Measurements from ENCODE around the gene WDR46.

The WDR46 gene

GRCh38 chr6:33333666-33334065, 44.6 kb upstream of the WDR46 start:
- Histone ChIP-seq H3K9me2 (replicated peaks; ENCODE audit: control insufficient read depth, low read length) (no peaks in the 10 kb centered on the region), H3K4me1 (ENCODE audit: control insufficient read depth, low read length) (peaks cover 41% of the 10 kb centered on the region), H4K20me1 (ENCODE audit: control insufficient read depth, insufficient read depth, low read depth, low read length) (no peaks in the 10 kb centered on the region), H3K79me2 (ENCODE audit: control insufficient read depth, low read length) (no peaks in the 10 kb centered on the region), H3F3A (ENCODE audit: control insufficient read depth, insufficient read depth) (peaks cover 7% of the 10 kb centered on the region), H3K4me3 (ENCODE audit: low read length) (no peak overlapping the region), H3K4me2 (ENCODE audit: low read length) (no peak overlapping the region), H3K27me3 (ENCODE audit: control insufficient read depth, low read length) (no peaks in the 10 kb centered on the region), H3K9me3 (ENCODE audit: control insufficient read depth, insufficient read depth, low read length) (no peaks in the 10 kb centered on the region), H3K36me3 (ENCODE audit: control insufficient read depth, low read length) (no peaks in the 10 kb centered on the region), H3K27ac (ENCODE audit: low read depth, low read length) (no peak overlapping the region)
- TF ChIP-seq CTCF (IDR thresholded peaks at IDR 0.05; ENCODE audit: low read depth, low read length, poor library complexity, severe bottlenecking) (no peak), EZH2phosphoT487 (IDR thresholded peaks at IDR 0.05; ENCODE audit: borderline replicate concordance, low read length) (no peak)

DNA sequence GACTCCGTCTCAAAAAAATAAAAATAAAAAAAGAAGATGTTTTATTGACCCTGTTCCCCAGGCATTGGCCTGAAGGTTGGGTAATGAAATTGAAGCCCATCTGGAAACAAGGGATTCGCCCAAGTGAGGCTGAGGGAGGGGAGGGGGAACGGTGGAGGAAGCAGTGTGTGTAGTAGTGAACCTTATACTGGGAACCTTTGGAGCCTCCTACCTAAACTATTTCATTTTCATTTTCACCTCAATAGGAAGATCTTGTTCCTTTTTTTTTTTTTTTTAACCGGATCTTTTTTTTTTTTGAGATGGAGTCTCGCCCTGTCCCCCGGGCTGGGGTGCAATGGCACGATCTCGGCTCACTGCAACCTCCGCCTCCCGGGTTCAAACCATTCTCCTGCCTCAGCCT, 41.7 kb upstream of the WDR46 start:
- TF ChIP-seq EZH2phosphoT487 (IDR thresholded peaks at IDR 0.05; ENCODE audit: borderline replicate concordance, low read length) (no peak), CTCF (IDR thresholded peaks at IDR 0.05; ENCODE audit: low read depth, low read length, poor library complexity, severe bottlenecking) (no peak)
- peaks cover 48% of the 10 kb centered on the region for H3K4me1 ChIP-seq (ENCODE audit: control insufficient read depth, low read length)

GRCh38 chr6:33329058-33329457, 40.0 kb upstream of the WDR46 start:
- no peak overlapping the region for H3K4me3 ChIP-seq (ENCODE audit: low read length)
- H3K27ac ChIP-seq (ENCODE audit: low read depth, low read length) = no peak overlapping the region
- no peaks in the 10 kb centered on the region for H3K36me3 ChIP-seq (ENCODE audit: control insufficient read depth, low read length)
- no peaks in the 10 kb centered on the region for H4K20me1 ChIP-seq (ENCODE audit: control insufficient read depth, insufficient read depth, low read depth, low read length)
- H3K9me2 ChIP-seq (replicated peaks; ENCODE audit: control insufficient read depth, low read length) = no peaks in the 10 kb centered on the region
- no peaks in the 10 kb centered on the region for H3K79me2 ChIP-seq (ENCODE audit: control insufficient read depth, low read length)
- TF ChIP-seq CTCF (IDR thresholded peaks at IDR 0.05; ENCODE audit: low read depth, low read length, poor library complexity, severe bottlenecking) (no peak), EZH2phosphoT487 (IDR thresholded peaks at IDR 0.05; ENCODE audit: borderline replicate concordance, low read length) (no peak)
- H3K27me3 ChIP-seq (ENCODE audit: control insufficient read depth, low read length) = no peaks in the 10 kb centered on the region
- H3F3A ChIP-seq (ENCODE audit: control insufficient read depth, insufficient read depth) = peaks cover 10% of the 10 kb centered on the region
- no peaks in the 10 kb centered on the region for H3K9me3 ChIP-seq (ENCODE audit: control insufficient read depth, insufficient read depth, low read length)
- no peak overlapping the region for H3K4me2 ChIP-seq (ENCODE audit: low read length)
- peaks cover 54% of the 10 kb centered on the region for H3K4me1 ChIP-seq (ENCODE audit: control insufficient read depth, low read length)

More for the DNA sequence above, 41.7 kb upstream of the WDR46 start:
- Histone ChIP-seq H3K79me2 (ENCODE audit: control insufficient read depth, low read length) (no peaks in the 10 kb centered on the region), H3K9me3 (ENCODE audit: control insufficient read depth, insufficient read depth, low read length) (no peaks in the 10 kb centered on the region), H4K20me1 (ENCODE audit: control insufficient read depth, insufficient read depth, low read depth, low read length) (no peaks in the 10 kb centered on the region), H3K9me2 (replicated peaks; ENCODE audit: control insufficient read depth, low read length) (no peaks in the 10 kb centered on the region), H3K36me3 (ENCODE audit: control insufficient read depth, low read length) (no peaks in the 10 kb centered on the region), H3K4me3 (ENCODE audit: low read length) (no peak overlapping the region), H3K27me3 (ENCODE audit: control insufficient read depth, low read length) (no peaks in the 10 kb centered on the region), H3F3A (ENCODE audit: control insufficient read depth, insufficient read depth) (peaks cover 7% of the 10 kb centered on the region), H3K4me2 (ENCODE audit: low read length) (no peak overlapping the region), H3K27ac (ENCODE audit: low read depth, low read length) (no peak overlapping the region)
